Left hindlimb (tissue), 1 donor: ENCODE measurements around the gene PRR19.

Source experiments
- DNase-seq: peaks from one replicate; pipeline ENCODE4 v3.0.0-alpha.2; 2018

Gene PRR19

GRCh38 chr19:42271861-42272534 lies 29.9 kb upstream of the PRR19 start:
- peak; percentile 23 for DNase-seq

GRCh38 chr19:42272535-42272897 lies 29.4 kb upstream of the PRR19 start:
- DNase-seq = no peak

DNA sequence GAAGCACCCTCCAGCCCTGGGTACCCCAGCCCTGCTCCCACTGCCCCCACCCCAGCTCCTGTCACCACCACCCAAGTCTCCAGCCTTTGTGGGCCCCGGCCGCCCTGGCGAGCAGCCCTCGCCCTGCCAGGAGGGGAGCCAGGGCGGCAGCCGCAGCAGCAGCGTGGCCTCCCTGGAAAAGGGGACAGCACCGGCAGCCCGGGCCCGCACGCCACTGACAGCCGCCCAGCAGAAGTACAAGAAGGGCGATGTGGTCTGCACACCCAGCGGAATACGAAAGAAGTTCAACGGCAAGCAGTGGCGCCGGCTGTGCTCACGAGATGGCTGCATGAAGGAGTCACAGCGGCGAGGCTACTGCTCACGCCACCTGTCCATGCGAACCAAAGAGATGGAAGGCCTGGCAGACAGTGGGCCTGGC lies 28.9 kb upstream of the PRR19 start:
- DNase-seq = no peak

GRCh38 chr19:42273407-42274064 lies 28.4 kb upstream of the PRR19 start:
- peak; percentile 31 for DNase-seq

DNA sequence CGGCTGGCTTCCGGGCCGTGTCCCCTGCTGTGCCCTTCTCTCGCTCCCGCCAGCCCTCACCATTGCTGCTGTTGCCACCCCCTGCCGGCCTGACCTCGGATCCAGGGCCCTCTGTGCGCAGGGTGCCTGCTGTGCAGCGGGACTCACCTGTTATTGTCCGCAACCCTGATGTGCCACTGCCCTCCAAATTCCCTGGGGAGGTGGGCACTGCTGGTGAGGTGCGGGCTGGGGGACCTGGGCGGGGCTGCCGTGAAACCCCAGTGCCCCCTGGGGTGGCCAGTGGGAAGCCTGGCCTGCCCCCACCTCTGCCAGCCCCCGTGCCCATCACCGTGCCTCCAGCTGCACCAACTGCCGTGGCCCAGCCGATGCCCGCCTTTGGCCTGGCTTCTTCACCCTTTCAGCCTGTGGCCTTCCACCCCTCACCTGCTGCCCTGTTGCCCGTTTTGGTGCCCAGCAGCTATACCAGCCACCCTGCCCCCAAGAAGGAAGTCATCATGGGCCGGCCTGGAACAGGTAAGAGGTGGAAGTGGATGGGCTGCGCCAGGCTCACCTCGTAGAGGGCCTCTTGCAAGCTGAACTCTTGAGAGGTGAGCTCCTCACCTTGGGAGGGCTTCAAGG lies 27.8 kb upstream of the PRR19 start:
- peak; percentile 24 for DNase-seq

DNA sequence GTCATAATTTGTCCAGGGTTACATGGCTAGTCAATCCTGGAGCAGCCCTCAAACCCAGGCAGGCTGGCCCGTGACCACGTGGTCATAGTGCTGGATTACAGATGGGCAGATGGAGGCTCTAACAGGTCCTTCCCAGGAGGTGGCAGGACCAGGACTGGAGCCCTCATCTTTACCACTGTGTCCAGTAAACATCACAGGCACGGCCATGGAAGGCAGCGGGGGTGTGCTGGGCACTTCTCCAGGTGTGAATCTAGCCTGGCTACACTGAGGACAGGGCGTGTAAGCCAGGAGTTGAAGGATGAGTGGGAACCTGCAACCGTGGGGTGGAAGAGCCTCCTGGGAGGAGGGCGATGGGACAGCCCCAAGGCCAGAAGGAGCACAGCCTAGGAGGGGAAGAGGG lies 26.8 kb upstream of the PRR19 start:
- peak; percentile 22 for DNase-seq

DNA sequence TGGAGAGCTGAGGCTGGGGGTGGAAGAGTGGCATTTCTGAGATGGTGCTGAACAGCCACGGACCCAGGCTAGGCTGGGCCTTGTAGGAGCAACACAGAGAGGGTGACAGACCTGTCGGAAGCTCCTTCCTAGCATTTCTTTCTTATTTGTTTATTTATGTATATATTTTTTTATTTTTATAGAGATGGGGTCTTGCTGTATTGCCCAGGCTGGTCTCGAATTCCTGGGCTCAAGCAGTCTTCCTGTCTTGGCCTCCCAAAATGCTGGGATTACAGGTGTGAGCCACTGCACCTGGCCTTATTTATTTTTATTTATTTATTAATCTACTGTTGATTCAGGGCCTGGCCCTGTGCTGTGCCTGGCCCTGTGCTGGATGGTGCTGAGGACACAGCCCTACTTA lies 26.4 kb upstream of the PRR19 start:
- no peak for DNase-seq

- DNase-seq = peak; percentile 27
These were observed 25.6 kb upstream of the PRR19 start for GRCh38 chr19:42276284-42276683.

DNA sequence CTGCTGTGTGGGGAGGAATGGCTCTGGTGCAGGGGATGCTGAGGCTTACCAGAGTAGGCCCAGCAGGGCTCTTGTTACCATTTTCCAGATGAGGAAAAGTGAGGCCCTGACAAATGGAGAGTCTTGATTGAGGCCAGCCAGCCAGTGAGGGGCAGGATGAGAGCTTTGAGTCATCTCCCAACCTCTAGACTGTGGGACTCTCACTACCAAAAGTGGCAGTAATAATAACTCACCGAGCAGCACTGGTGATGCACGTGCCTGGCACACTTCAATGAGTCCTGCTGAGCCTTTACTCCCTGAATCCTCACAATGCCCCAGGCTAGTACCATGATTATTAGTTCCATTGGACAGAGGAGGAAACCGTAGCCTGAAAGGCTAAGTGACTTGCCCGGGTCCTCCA lies 25.1 kb upstream of the PRR19 start:
- DNase-seq = no peak

DNA sequence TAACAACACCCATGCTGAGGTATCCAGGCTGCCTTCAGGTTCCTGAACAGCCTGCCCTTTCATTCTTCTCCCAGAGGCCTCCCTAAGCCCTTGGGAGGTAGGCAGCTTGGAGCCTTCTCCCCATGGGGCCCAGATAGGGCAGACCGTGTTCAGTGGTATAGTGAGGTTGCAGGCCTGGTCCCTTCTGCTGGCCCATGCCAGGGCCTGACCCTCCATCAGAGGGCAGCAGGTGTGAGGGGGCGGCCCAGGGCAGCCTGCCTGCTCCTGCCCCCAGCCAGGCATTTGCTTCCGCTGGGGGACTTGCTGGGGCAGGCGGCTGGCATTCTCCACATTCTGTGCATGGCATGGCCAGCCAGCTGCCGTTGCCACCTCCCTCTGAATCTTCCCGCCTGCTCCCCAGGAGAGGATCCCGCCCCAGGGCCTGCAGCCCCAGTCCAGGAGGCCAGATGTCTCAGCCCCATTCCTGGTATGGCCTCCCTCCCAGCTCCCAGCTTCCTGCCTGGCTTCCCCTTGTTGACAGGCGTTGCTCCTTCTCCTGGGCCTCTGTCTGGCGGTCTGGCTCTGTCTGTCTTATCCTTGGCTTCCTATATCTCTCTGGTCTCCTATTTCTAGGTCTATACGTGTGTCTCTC lies 24.0 kb upstream of the PRR19 start:
- DNase-seq = peak; percentile 75

DNA sequence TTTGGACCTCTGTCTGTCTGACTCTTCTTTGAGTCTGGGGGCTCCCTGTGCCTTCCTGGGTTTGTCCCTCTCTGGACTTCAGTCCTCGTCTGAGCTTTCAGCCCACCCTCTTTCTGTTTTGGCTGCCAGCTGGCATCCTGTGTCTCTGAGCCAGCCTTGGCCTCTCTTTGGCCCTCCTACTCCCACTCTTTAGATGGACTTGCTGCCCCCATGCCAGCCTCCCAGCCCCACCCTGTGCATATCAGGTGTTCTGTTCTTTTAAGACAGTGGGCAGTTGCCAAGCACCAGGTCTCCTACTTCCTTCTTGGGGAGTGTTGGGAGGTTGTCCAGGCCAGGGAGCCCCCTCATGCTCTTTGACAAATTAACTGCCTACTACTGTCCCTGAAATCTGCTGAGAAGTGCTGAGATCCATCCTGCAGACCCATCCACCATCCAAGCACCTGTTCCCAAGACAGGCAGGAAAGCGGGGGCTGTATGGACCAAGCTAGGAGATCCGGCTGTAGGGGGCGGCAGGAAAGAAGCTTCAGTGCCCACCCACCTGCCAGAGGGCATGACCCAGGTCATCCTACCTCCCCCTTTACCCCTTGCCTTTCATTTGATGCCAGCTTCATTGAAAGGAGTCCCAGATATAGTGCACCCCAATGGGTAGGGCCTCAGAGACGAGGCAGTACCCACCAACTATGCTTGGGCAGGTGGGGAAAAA lies 23.3 kb upstream of the PRR19 start:
- DNase-seq = peak; percentile 23

GRCh38 chr19:42279155-42279901 lies 22.6 kb upstream of the PRR19 start:
- peak; percentile 32 for DNase-seq

- DNase-seq = peak; percentile 97
These were observed 21.8 kb upstream of the PRR19 start for GRCh38 chr19:42279902-42280814.

DNA sequence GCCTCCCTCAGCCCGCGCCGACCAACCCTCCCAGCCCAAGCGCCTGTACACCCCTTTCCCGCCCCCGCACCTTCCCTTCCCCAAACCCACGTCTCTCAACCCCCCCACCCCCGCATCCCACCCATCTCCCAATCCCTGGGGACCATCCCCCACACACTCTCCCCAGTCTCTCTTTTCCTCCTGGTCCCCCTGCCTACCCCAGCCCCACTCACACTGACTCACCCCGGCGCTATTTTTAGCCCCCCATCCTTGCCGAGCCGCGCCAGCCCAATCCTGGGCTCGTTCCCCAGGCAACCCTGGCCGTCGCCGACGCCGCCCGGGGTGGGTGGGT lies 21.2 kb upstream of the PRR19 start:
- no peak for DNase-seq

DNA sequence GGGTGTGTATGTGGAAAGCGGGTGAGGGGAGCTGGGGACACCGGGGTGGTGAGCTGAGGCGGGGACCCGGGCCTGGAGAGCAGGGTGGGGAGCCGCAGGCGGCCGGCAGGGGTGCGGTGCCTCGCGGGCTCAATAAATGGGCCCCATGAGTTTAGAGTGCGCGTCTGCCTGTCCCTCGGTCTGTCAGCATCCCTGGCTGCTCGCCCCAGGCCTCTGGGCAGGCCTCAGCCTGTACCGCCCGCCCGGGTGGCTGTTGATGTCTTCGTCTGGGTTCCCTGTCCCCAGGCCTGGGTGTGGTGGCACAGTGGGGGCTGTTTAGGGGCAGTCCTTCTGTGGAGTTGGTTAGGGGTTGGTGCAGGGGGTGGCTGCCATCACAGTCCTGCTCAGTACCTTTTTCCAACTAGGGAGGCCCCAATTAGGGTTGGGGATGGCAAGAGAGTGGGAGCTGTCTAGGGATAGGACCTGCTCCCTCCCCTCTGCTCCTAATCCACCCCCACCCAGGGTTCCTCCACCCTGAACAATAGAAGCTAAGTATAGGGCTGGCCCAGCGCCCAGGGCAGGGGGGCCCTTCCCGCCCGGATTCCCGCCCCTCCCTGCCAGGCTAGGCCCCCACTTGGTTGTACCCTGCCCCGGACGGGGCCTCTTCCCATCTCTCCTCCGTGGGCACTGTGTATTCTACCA lies 20.6 kb upstream of the PRR19 start:
- peak; percentile 88 for DNase-seq

- peak; percentile 65 for DNase-seq
These were observed 19.8 kb upstream of the PRR19 start for GRCh38 chr19:42281827-42282762.

- DNase-seq = peak; percentile 56
These were observed 19.1 kb upstream of the PRR19 start for GRCh38 chr19:42282819-42283187.

DNA sequence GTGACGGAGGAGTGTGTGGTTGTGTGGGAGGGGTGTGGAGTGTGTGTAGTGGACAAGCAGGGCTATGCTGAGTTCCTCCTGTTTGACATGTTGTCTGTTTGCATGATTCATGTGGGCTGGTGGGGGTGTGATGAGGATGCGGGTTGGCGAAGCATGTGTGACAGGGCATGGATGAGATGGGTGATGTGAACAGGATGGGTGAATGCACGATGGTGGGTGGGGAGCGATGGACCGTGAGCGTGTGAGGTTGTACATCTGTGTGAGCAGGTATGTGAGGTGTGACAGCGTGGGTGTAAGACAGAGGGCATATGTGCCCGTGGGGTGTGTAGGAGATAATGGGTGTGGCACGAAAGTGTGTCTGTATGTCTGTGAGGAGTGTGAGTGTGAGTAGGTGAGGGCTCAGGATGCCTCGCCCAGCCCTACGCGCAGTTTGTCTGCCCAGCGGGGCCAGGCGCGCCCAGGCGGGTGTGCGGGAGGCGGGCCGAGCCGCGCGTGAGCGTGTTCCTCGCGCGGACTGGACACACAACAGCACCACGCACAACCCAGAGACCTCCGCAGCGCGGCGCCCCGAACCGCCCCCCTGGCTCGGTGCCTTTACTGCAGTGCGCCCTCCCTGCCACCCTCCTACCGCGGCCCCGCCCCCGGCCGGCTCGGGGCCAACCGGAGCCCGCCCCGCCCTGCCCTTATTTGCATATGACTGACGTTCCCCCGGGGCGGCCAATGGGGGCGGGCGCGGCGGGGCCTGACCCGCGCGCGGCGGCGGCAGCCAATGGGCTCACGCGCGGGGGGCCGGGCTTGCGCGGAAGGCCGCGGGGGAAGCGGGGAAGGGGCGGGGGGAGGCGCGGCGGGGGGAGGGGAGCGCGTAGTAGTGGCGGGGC lies 18.5 kb upstream of the PRR19 start:
- DNase-seq = peak; percentile 98

GRCh38 chr19:42284066-42284501 lies 17.8 kb upstream of the PRR19 start:
- DNase-seq = peak; percentile 91
